HG02678 (cell line): ENCODE data around the gene GATC.
"Not testable (repeated sequence)": the region's sequence is repeated elsewhere in the genome, so short reads cannot be mapped to it uniquely, and the experiment has no call there.

Experiments
- ATAC-seq: cut with Tn5 transposase; IDR thresholded peaks from one replicate; pipeline ENCODE4 v1.9.1; 2021; ENCODE audit warnings: mild to moderate bottlenecking, moderate library complexity; ENCODE audit not compliant: unreplicated experiment

Gene GATC

DNA sequence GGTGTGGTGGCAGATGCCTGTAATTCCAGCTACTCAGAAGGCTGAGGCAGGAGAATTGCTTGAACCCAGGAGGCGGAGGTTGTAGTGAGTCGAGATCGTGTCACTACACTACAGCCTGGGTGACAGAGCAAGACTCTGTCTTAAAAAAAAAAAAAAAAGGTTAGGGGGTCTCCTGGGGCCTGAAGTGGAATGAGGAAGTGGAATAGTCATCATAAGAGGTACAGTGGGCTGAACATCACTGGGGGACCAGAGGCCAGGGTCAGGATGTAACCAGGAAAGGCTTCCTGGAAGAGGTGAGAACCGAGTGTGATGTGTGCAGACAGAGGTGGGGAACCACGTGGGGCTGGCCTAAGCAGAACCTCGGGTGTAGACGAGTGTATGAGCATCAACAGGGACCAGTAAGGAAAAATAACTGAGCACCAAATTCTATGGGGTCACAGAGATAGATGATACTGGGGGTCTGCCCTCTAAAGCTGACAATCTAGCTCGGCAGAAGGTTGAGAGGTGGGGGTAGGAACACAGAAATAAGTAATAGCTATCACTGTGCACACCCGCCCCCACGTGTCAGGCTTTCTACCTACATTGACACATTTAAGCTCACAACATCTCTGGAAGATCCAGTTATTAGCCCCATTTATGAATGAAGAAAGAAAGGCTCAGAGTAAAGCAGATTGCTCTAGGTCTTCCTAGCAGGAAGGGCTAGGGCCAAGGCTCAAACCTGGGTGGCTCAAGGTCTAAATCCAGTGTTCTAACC, 13.3 kb upstream of the GATC start:
- ATAC-seq: no peak

DNA sequence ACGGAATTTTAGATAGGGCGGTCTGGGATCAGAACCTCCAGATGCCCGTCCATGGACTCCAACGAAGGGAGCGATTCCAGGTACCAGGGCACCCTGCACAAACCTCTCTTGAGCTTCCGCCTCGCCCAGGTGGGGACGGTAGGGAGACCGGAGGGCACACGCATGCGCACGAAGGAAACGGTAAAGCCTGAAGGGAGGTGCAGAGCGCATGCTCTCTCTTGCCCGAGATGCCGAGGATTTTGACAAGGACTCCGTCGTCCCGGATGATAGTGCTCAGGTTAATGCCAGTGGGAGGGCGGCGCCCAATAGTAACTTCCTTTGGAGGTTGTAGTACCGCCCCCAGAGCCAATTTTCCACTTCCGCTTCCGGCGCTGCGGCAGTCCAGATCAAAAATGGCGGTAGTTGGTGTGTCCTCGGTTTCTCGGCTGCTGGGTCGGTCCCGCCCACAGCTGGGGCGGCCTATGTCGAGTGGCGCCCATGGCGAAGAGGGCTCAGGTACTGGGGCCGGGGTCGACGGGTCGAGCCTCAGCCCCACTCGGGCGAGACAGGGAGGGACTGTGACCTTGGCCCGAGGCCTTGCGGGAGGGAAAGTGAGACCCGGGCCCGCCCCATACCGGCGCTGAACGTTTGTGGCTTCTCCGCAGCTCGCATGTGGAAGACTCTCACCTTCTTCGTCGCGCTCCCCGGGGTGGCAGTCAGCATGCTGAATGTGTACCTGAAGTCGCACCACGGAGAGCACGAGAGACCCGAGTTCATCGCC, 8.3 kb upstream of the GATC start, which contains the start of gene COX6A1:
TSS of gene COX6A1 (plus strand) at position 379 of the 760 bp plus-strand sequence. CDS start at position 393, 14 bp downstream.
- peak; percentile 97 for ATAC-seq

DNA sequence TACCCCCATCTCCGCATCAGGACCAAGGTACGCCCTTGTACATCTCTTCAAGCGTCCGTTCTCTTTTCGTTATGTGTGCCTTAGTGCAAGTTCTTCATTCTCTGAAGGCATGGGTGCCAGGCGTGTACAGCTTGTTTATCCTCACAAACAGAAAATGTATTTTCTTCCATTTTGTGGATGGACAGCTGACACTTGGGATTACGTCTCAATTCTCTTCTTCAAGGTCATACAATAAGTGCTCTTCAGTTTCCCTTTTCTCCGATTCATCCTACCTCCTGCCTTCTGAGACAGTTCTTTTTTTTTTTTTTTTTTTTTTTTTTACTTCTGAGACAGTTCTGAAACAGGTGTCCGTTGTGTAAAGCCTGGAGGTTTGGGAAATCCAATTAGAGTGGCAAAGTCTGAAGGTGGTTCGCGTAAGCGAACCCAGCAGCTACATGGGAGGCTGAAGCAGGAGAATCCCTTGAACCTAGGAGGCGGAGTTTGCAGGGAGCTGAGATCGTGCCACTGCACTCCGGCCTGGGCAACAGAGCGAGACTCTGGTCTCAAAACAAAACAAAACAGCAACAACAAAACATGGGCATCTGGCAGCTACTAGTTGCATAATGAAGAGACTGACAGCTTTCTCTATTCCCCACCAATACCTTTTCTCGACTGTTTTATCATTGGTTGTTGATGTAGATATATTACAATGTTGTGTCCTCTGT, 7.6 kb upstream of the GATC start:
- ATAC-seq: no peak

DNA sequence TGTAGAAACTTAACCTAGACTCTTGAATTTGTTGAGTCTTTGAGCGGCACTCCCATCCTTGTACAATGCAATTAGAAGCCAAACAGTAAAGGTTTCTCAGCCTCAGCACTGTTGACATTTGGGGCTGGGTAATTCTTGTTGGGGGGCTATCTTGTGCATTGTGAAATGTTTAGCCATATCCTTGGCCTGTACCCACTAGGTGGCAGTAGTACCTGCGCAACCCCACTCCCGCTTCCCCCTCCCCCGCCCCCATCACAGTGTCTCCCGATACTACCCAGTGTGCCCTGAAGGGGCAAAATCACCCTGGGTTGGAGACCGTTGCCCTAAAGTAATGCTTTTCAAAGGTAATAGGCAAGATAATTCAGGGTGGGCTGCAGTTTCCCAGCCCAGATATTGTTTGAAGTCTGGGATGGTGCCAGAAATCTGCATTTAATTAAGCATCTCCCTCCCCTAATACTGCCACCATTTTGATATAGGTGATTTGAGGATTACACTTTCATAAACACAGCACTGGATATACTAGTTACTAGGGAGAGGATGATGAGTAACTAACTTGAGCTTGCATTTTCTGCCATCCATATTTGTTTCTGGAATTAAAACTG, 6.5 kb upstream of the GATC start:
- no peak for ATAC-seq

DNA sequence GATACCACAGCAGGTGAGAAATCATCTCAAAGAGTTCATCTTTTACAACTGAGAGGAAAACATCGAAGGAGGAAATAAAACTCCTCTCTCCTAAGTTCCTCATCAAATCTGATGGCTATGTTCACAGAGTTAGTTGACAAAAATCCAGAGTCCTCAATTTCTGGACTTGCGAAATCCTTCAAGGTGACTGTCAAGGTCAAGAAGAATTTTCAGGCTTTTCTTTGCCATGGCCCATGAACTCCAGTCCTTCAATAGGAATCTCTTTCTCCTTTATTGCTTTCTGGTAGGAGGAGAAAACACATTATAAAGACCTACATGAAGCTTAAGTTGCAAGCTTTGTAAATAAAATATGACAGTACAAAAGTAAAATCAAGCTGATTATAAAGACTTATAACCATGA, 1.6 kb upstream of the GATC start:
- no peak for ATAC-seq

DNA sequence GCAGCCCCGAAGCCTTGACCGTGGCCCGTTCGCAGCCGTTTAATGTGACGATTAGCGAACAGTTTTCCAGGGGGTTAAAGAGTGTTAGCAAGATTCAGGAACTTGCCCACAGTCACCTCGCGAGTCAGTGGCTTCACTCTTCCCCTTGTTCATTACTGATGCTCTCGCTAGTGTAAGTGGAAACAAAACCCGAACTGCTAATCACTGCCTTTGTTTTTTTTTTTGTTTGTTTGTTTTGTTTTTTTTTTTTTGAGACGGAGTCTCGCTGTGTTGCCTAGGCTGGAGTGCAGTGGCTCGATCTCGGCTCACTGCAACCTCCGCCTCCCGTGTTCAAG, 567 bp downstream of the GATC start:
- not testable (repeated sequence) for ATAC-seq

DNA sequence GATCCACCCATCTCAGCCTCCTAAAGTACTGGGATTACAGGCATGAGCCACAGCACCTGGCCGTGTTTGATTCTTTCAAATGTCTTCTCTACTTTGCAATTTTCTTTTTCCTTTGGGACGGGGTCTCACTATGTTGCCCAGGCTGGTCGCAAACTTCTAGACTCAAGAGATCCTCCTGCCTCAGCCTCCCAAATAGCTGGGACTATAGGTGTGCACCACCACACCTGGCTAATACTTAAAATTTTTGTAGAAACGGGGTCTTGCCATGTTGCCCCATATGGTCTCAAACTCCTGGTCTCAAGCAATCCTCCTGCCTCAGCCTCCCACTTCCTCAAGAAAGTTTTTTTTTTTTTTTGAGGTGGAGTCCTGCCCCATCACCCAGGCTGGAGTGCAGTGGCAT, 1.7 kb downstream of the GATC start:
- no peak for ATAC-seq

DNA sequence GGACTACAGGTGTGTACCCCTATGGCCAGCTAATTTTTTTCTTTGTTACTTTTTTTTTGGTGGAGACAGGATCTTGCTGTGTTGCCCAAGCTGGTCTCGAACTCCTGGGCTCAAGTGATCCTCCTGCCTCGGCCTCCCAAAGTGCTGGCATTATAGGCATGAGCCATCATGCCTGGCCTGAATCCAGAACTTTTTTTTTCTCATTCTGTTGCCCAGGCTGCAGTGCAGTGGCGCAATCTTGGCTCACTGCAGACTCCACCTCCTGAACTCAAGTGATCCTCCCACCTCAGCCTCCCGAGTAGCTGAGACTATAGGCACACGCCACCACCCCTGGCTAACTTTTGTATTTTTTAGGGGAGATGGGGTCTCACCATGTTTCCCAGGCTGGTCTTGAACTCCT, 6.3 kb downstream of the GATC start:
- ATAC-seq: not testable (repeated sequence)

DNA sequence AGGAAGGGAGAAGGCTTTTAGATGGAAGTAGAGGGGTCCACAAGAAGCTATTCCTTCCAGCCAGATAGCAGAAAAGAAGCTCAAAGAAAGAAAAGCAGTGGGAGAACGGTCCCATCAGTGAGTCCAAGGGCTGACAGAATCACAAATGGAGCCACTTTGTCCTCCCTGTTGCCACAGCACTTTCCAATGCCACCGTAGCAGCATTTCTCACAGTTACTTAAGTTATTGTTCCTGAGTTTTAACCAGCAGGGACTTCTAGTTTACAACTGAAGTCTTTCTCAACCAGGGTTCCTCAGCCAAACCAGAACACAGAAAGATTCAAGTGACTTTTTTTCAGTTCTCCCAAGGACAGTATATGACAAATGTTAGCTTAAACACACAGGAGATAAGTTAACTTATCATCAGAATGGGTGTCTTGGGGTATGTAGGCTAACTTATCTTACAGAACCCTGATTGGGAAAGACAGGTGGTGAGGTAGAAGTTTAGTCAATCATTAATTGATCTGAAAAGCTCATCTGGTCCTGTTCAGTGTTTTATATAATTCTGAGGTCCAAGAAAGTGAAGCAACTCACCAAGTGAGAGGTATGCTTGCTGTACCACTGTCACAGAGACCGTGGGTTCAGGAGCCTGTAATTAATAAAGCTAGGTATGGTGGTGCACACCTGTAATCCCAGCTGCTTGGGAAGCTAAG, 7.0 kb downstream of the GATC start:
- ATAC-seq: no peak

DNA sequence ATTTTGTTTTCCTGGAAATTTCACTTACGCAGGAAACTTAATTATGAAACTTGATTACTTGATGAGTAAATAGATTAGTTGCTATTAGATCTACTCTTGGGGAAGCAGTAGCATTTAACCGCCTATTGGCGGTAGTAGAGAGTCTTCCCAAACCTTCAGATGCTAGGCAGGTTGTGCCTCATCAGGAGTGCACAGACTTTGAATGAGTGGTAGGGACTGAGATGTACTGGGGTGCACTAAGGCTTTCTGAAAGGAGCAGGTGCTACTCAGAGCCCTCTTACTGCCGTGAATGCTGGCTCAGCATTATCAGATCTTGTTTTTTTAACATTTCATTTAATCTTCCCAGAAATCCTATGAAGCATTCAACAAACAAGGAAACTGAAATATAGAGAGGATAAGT, 7.7 kb downstream of the GATC start:
- ATAC-seq: no peak

DNA sequence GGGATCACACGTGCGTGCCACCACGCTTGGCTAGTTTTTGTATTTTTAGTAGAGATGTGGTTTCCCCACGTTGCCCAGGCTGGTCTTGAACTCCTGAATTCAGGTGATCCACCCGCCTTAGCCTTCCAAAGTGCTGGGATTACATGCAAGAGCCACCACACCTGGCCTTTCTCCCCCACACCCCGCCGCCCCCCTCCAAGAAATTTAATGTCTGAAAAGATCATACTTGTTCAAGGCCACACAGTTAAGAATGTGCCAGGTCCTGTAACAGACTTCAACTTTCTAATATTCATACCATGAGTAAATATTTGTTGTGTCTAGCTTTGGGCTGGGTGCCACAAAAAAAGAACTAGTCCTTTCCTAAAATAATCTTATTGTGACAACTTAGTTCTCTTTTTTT, 9.1 kb downstream of the GATC start:
- ATAC-seq: no peak

DNA sequence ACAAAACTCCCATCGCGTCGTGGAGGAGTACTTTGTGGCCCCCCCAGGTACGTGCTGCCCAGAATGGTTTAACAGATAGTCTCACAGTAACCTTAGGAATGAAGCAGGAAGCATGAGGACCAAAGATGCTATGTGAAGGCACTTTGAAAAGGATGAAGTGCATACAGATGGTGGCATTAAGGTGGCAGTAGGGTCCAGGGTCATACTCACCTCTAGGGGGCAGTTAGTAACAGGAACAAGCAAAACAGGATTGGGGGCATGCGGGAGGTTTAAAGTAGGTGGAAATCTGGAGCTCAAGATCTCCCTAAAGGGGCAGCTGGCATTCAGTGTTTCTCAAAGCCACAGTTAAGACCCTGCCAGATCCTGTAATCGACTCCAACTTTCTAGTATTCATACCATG, 10.9 kb downstream of the GATC start:
- ATAC-seq: no peak

DNA sequence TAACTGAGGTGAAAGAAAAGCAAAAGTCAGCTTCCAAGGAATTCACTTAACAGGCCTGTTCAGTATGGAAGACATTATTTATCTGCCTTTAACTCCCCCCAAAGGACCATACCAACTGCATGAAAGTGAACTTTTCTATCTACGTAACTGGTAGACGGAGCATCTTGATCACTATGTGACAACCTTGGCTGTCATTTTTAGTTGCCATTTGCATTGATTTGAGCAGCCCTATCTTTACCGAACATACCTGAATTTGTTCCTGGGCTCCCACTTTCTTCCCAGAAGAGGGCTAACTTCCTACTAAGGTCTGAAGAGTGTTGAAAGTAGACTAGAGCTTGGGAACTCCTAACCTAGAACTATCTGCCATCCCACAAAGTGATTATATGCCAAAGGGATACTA, 13.9 kb downstream of the GATC start:
- no peak for ATAC-seq

DNA sequence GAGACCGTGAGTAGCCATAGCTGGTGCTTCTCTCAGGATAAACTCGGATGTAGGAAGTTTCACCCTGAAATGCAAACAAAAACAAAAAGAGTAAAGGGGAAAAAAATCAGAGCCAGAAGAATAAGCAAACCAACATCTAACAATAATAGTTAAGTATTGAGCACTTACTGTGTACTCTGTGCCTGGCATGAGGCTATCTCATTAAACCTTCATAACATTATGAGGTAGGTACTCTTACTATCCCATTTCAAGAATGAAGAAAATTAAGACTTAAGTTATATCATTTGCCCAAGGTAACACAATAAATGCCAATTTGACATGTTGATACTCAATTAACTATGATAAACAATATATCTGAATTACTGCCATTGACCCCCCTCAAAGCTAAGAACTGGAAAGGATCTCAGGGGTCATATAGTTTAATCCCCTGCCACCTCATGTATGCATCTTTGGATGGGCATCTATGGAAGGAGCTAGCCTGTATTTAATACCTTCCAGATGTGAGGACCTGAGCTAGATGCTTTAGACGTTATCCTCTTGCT, 15.9 kb downstream of the GATC start:
- no peak for ATAC-seq

DNA sequence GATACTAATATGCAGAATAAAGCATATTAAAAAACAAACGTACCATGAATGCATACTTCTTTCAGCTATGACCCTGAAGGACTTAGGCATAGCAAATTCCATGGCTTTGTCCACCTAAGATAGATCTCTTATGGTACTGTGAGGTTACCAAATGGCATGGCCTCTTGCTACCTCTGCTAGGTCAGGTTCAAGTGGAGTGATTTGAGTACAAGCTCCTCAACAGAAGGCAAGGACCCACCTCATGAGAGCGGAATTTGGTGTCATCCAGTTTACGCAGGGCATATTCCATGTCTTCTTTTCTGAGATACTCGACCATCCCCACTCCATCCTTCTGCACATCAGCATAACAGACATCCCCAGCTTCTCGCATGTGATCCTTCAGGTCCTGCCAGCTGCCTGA, 17.5 kb downstream of the GATC start:
- ATAC-seq: no peak

DNA sequence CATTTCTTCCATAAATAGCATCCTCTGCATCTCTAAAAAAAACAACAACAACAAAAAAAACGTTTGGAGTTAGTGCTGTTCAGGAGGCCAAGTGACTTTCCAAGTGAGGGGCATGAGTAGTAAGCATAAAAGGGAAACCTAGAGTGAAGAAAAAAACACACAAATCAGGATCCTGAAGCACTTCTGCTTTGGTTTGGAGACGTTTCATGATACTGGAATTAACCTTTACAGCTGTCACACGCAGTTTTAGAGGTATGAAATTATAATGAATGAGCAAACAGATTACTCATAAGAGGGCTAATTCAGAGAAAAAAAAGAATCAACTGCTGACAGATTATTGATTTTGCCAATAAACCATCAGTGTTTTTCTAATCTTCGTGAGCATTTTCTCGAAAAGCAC, 19.5 kb downstream of the GATC start:
- no peak for ATAC-seq

DNA sequence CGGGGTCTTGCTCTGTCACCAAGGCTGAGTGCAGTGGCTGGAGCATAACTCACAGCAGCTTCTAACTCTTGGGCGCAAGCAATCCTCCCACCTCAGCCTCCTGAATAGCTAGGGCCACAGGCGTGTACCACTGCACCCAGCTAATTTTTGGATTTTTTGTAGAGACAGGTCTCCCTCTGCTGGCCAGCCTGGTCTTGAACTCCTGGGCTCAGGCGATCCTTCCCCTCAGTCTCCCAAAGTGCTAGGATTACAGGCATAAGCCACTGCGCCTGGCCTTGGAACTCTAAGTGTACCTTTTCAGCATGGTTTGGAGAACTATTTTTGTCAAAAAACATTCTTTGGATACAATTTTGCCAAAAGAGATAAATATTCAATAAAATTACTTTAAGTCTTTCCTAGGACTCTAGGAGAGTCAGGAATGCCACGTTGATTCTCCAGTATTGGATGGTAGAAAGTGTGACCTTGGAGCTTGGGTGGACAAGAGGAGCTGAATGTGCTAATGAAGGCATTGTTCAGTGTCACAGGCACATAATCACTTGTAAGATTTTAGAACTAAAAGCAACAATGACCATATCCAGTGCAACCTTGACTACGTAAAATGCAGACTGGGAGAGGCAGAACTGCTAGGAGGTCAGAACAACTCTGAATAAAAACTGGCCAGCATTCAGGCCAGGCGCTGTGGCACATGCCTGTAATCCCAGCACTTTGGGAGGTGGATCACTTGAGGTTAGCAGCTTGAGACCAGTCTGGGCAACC, 20.5 kb downstream of the GATC start:
- no peak for ATAC-seq

DNA sequence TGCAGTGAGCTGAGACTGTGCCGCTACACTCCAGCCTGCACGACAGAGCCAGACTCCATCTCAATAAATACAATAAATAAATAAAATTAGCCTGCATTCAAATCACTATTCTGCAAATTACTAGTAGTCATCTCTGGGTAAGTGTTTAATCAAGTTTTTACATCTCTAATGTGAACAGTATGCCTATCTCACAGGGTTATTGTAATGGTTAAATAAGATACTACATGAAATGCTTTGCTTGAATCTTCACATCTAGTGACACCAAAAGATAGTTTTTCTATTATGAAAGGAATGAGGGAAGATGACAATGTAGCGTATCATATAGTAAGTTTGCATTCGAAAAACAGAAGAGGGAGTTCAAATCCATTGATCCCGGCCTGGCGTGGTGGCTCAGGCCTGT, 21.2 kb downstream of the GATC start:
- no peak for ATAC-seq

DNA sequence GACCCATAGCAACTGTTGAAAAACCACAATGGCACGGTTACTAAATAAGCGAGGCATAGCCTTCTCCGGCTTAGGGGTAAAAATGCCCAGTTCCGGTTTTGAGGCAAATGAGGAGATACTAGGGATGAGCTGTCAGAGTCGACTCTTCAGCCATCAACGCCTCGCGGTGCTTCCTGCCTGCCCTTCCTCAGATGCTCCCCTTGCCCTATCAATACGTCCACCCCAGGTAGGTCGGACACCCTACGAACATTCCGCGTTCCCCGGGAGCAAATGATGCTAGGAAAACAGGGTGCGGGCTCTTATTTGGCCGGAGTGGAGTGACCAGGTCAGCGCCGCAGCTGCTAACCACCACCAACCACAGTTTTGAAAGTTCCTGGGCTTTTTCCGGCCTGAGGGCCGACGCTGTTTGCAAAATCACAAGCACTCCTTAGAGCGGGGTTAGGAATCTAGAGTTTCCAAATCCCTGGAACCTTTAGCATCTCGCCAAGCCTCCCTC, 22.1 kb downstream of the GATC start:
- ATAC-seq: no peak
